HG03521 (cell line): ENCODE results near the gene ACER3.
"Not testable (repeated sequence)": the region's sequence is repeated elsewhere in the genome, so short reads cannot be mapped to it uniquely, and the experiment has no call there.

ENCODE experiments used
- ATAC-seq: cut with Tn5 transposase; IDR thresholded peaks from one replicate; pipeline ENCODE4 v1.9.1; 2021; ENCODE audit warnings: mild to moderate bottlenecking, moderate library complexity; ENCODE audit not compliant: unreplicated experiment

ACER3 gene

GRCh38 chr11:76836613-76837291, 24.0 kb upstream of the ACER3 start:
- no peak for ATAC-seq

GRCh38 chr11:76837696-76838677, 22.7 kb upstream of the ACER3 start:
- ATAC-seq, result no peak

GRCh38 chr11:76838678-76839068, 22.0 kb upstream of the ACER3 start:
- no peak for ATAC-seq

GRCh38 chr11:76839311-76839710, 21.4 kb upstream of the ACER3 start:
- no peak for ATAC-seq

GRCh38 chr11:76841923-76842452, 18.7 kb upstream of the ACER3 start:
- ATAC-seq, result no peak

- no peak for ATAC-seq
These were observed 16.8 kb upstream of the ACER3 start for GRCh38 chr11:76843907-76844306.

GRCh38 chr11:76844511-76844910, 16.2 kb upstream of the ACER3 start:
- no peak for ATAC-seq

- no peak for ATAC-seq
These were observed 15.6 kb upstream of the ACER3 start for GRCh38 chr11:76845069-76845468.

GRCh38 chr11:76846441-76846840, 14.3 kb upstream of the ACER3 start:
- ATAC-seq, result no peak

GRCh38 chr11:76849376-76849775, 11.3 kb upstream of the ACER3 start:
- no peak for ATAC-seq

GRCh38 chr11:76850130-76850529, 10.6 kb upstream of the ACER3 start:
- ATAC-seq, result no peak

GRCh38 chr11:76850815-76851214, 9.9 kb upstream of the ACER3 start:
- ATAC-seq, result no peak

- ATAC-seq, result no peak
These were observed 6.0 kb upstream of the ACER3 start for GRCh38 chr11:76854709-76855108.

GRCh38 chr11:76855670-76856069, 5.0 kb upstream of the ACER3 start:
- ATAC-seq, result not testable (repeated sequence)

- ATAC-seq, result no peak
These were observed 4.6 kb upstream of the ACER3 start for GRCh38 chr11:76856106-76856505.

- no peak for ATAC-seq
These were observed 4.1 kb upstream of the ACER3 start for GRCh38 chr11:76856571-76856970.

- no peak for ATAC-seq
These were observed 2.8 kb upstream of the ACER3 start for GRCh38 chr11:76857781-76858410.

- no peak for ATAC-seq
These were observed 950 bp upstream of the ACER3 start for GRCh38 chr11:76859708-76860227.

GRCh38 chr11:76861490-76861953, 804 bp downstream of the ACER3 start:
- ATAC-seq, result no peak

- not testable (repeated sequence) for ATAC-seq
These were observed 2.1 kb downstream of the ACER3 start for GRCh38 chr11:76862794-76863193.

GRCh38 chr11:76863196-76863777, 2.6 kb downstream of the ACER3 start:
- no peak for ATAC-seq
